ENCODE results near the gene ALDH4A1.

ALDH4A1 gene

DNA sequence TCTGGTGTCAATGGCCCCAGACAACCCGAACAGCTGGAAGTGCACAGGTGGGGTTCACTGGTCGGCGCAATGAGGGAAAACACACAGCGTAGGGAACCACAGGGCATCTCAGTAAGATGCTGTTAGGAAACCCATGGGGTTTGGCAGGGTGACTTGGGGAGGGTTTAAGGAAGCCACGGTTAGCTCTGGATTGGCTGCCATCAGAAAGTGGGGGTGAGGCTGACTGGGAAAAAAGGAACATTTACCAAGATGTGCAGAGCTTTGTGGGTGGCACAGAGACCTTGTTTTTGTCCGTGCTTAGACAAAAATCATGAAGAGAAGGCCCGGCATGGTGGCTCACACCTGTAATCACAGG is 11.0 kb downstream of the ALDH4A1 start:
- no peak for DNase-seq (ENCODE audit: low read depth, low spot score)
- CTCF ChIA-PET = interaction anchor here (0.8 to 5.9 kb wide), 10 partner anchors 8 to 294 kb away, joined by 3 to 21 read pairs (median 6); partner anchors contain the start of gene ALDH4A1
- TF ChIP-seq, protein P1, sequence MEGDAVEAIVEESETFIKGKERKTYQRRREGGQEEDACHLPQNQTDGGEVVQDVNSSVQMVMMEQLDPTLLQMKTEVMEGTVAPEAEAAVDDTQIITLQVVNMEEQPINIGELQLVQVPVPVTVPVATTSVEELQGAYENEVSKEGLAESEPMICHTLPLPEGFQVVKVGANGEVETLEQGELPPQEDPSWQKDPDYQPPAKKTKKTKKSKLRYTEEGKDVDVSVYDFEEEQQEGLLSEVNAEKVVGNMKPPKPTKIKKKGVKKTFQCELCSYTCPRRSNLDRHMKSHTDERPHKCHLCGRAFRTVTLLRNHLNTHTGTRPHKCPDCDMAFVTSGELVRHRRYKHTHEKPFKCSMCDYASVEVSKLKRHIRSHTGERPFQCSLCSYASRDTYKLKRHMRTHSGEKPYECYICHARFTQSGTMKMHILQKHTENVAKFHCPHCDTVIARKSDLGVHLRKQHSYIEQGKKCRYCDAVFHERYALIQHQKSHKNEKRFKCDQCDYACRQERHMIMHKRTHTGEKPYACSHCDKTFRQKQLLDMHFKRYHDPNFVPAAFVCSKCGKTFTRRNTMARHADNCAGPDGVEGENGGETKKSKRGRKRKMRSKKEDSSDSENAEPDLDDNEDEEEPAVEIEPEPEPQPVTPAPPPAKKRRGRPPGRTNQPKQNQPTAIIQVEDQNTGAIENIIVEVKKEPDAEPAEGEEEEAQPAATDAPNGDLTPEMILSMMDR (IDR thresholded peaks at IDR 0.05; ENCODE audit: insufficient read depth, low read length, missing control alignments) = no peak
- H3K4me3 ChIP-seq (ENCODE audit: low read depth, low read length) = no peak overlapping the region
- POLR2A ChIA-PET = no interaction called here

DNA sequence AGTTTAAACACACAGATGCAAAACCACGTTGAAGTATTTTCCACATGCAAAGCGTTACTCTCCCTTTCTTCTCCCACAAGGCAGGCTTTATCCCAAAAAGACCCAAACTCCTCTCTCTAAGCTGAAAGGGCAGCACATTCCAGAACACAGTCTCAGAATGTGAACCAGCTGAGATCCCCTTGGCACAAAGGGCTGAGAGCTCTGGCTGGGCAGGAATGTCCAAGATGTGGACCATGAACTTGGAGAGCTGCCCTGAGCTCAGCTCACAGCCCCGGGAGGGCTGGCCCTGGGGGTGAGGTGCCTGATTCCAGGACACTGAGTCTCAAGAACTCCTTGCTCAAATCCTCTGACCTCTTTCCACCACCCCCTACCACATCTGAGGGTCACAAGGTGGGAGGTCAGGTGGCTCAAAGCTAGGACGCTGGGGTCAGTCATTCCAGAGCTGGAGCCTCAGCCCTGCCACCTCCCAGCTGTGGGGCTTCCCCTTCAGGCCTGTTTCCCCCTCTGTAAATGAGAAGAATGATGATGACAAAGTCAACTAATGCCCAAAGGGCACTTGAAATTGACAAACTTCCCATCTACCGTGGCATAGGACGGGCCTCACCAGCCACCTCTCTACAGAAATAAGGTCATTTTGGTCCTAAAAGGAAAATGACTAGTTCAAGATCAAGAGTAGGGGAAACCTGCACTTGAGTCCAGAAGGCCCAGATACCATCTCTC is 11.5 kb downstream of the ALDH4A1 start:
- CTCF ChIA-PET = interaction anchor here (0.8 to 5.9 kb wide), 10 partner anchors 8 to 294 kb away, joined by 3 to 21 read pairs (median 6); partner anchors contain the start of gene ALDH4A1
- TF ChIP-seq, protein P1 (IDR thresholded peaks at IDR 0.05; ENCODE audit: insufficient read depth, low read length, missing control alignments) = no peak
- DNase-seq (ENCODE audit: low read depth, low spot score) = no peak
- H3K4me3 ChIP-seq (ENCODE audit: low read depth, low read length) = no peak overlapping the region
- POLR2A ChIA-PET = no interaction called here

DNA sequence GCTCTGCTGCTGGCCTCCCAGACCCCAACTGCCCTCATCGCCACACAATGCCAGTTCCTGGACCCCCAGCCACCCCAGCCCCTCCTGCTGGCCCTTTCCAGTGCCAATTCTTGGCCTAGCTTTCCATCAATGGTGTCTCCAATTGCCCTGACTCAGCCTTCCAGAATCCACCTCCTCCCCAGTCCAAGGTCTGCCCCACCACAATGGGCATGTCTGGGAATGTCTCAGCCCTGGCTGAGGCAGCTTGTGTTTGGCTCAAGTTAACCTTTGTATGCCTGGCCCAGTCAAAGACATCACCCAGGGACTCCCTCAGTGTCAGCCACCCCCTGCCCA is 16.4 kb downstream of the ALDH4A1 start:
- ChIA-PET CTCF (interaction anchor here (0.7 to 8.1 kb wide), 6 partner anchors 12 to 201 kb away, joined by 3 to 95 read pairs (median 15); no protein-coding TSS in a partner anchor), POLR2A (no interaction called here)
- H3K4me3 ChIP-seq (ENCODE audit: low read depth, low read length) = no peak overlapping the region
- DNase-seq (ENCODE audit: low read depth, low spot score) = no peak
- TF ChIP-seq, protein P1 (IDR thresholded peaks at IDR 0.05; ENCODE audit: insufficient read depth, low read length, missing control alignments) = no peak

GRCh38 chr1:18885311-18886002 is 16.9 kb downstream of the ALDH4A1 start:
- DNase-seq (ENCODE audit: low read depth, low spot score) = no peak
- TF ChIP-seq, protein P1 (IDR thresholded peaks at IDR 0.05; ENCODE audit: insufficient read depth, low read length, missing control alignments) = no peak
- ChIA-PET POLR2A (interaction anchor here (0.9 kb wide), 1 partner anchor 12 kb away, joined by 3 read pairs; no protein-coding TSS in a partner anchor), CTCF (interaction anchor here (0.7 to 8.1 kb wide), 14 partner anchors 9 to 215 kb away, joined by 3 to 95 read pairs (median 10); partner anchors contain the start of gene ALDH4A1)
- H3K4me3 ChIP-seq (ENCODE audit: low read depth, low read length) = no peak overlapping the region

DNA sequence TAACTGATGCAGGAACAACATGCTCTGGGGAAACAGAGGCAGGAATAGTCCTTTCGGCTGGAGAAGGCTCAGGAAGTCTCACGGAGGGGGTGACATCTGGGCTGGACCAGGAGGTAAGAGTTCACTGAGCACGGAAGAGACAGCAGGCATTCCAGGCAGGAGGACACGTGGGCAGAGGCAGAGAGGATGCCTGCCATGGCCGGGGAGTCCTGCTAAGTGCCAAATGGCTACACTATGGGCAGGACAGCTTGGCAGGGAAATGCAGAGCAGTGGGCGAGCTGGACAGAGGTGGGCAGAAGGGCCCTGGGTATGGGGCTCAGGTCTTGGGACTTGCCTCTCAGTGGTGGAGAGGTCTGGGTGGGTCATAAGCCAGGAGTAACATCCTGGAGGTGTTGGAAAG is 17.6 kb downstream of the ALDH4A1 start:
- CTCF ChIA-PET = interaction anchor here (0.7 to 8.1 kb wide), 32 partner anchors 9 to 355 kb away, joined by 3 to 95 read pairs (median 5); partner anchors contain the start of gene ALDH4A1
- no peak overlapping the region for H3K4me3 ChIP-seq (ENCODE audit: low read depth, low read length)
- DNase-seq (ENCODE audit: low read depth, low spot score) = no peak
- TF ChIP-seq, protein P1 (IDR thresholded peaks at IDR 0.05; ENCODE audit: insufficient read depth, low read length, missing control alignments) = no peak
- POLR2A ChIA-PET = interaction anchor here (0.9 kb wide), 1 partner anchor 11 kb away, joined by 3 read pairs; no protein-coding TSS in a partner anchor

- no peak overlapping the region for H3K4me3 ChIP-seq (ENCODE audit: low read depth, low read length)
- TF ChIP-seq, protein P1 (IDR thresholded peaks at IDR 0.05; ENCODE audit: insufficient read depth, low read length, missing control alignments) = no peak
- CTCF ChIA-PET = interaction anchor here (0.7 to 8.1 kb wide), 36 partner anchors 10 to 355 kb away, joined by 3 to 95 read pairs (median 4); partner anchors contain the start of gene ALDH4A1
- POLR2A ChIA-PET = interaction anchor here (0.9 kb wide), 1 partner anchor 11 kb away, joined by 3 read pairs; no protein-coding TSS in a partner anchor
- no peak for DNase-seq (ENCODE audit: low read depth, low spot score)
Measured at GRCh38 chr1:18884419-18884717, 18.0 kb downstream of the ALDH4A1 start.
